WTC11 (cell line): ENCODE results near the gene PTK6.

Source experiments
- ARID4B ChIP-seq: sonication (generic); formaldehyde crosslinking; IDR thresholded peaks from 2 replicates; pipeline ENCODE4 v1.8.0; 2023; ENCODE audit warnings: missing genetic modification reagents, mild to moderate bottlenecking, borderline replicate concordance
- CREB1 ChIP-seq: sonication (generic); formaldehyde crosslinking; IDR thresholded peaks from 2 replicates; pipeline ENCODE4 v1.8.0; 2023; ENCODE audit warnings: mild to moderate bottlenecking, missing genetic modification reagents
- CTCF ChIP-seq: fragments of 200-600 bp; IDR thresholded peaks from 2 replicates; pipeline ENCODE4 v1.8.0; 2022; ENCODE audit warnings: antibody characterized with exemption
- E2F4 ChIP-seq: sonication (generic); formaldehyde crosslinking; IDR thresholded peaks from 2 replicates; pipeline ENCODE4 v1.8.1; 2022; ENCODE audit warnings: low read depth, mild to moderate bottlenecking, moderate library complexity, missing genetic modification reagents, borderline replicate concordance
- ELF4 ChIP-seq: sonication (generic); formaldehyde crosslinking; IDR thresholded peaks from 2 replicates; pipeline ENCODE4 v1.8.1; 2022; ENCODE audit warnings: low read depth, mild to moderate bottlenecking, moderate library complexity, missing genetic modification reagents
- FOXJ3 ChIP-seq: sonication (generic); formaldehyde crosslinking; IDR thresholded peaks from 2 replicates; pipeline ENCODE4 v1.9.0; 2021; ENCODE audit warnings: missing genetic modification reagents, mild to moderate bottlenecking, borderline replicate concordance
- FOXK1 ChIP-seq: sonication (generic); formaldehyde crosslinking; IDR thresholded peaks from 2 replicates; pipeline ENCODE4 v1.8.0; 2022; ENCODE audit warnings: mild to moderate bottlenecking, moderate library complexity, missing genetic modification reagents
- HMGXB4 ChIP-seq: sonication (generic); formaldehyde crosslinking; IDR thresholded peaks from 2 replicates; pipeline ENCODE4 v1.8.1; 2023; ENCODE audit warnings: mild to moderate bottlenecking, moderate library complexity, missing genetic modification reagents
- MAX ChIP-seq: sonication (generic); formaldehyde crosslinking; IDR thresholded peaks from 2 replicates; pipeline ENCODE4 v1.8.0; 2022; ENCODE audit warnings: mild to moderate bottlenecking, missing genetic modification reagents
- USF2 ChIP-seq: sonication (generic); formaldehyde crosslinking; IDR thresholded peaks from 2 replicates; pipeline ENCODE4 v1.8.1; 2023; ENCODE audit warnings: mild to moderate bottlenecking, missing genetic modification reagents, moderate library complexity
- ZNF121 ChIP-seq: sonication (generic); formaldehyde crosslinking; IDR thresholded peaks from 2 replicates; pipeline ENCODE4 v1.8.0; 2023; ENCODE audit warnings: missing genetic modification reagents
- ZNF317 ChIP-seq: sonication (generic); formaldehyde crosslinking; IDR thresholded peaks from 2 replicates; pipeline ENCODE4 v1.8.1; 2023; ENCODE audit warnings: low read depth, mild to moderate bottlenecking, moderate library complexity, missing genetic modification reagents, borderline replicate concordance
- ZNF423 ChIP-seq: fragments of 250-450 bp; sonication (Bioruptor Pico); IDR thresholded peaks from 2 replicates; pipeline ENCODE4 v2.1.2; 2022; ENCODE audit warnings: mild to moderate bottlenecking, moderate library complexity

- TF ChIP-seq CREB1 = no peak
- TF ChIP-seq E2F4 (CRISPR knock-in tag) = no peak
- no peak for TF ChIP-seq CTCF
- no peak for TF ChIP-seq ZNF121 (CRISPR knock-in tag)
- no peak for TF ChIP-seq MAX
- TF ChIP-seq ZNF423 (CRISPR knock-in tag) = no peak
- no peak for TF ChIP-seq USF2 (CRISPR knock-in tag)
- no peak for TF ChIP-seq FOXK1 (CRISPR knock-in tag)
- no peak for TF ChIP-seq ELF4 (CRISPR knock-in tag)
- TF ChIP-seq HMGXB4 (CRISPR knock-in tag) = no peak
- no peak for TF ChIP-seq ZNF317 (CRISPR knock-in tag)
- TF ChIP-seq FOXJ3 (CRISPR knock-in tag) = no peak
- TF ChIP-seq ARID4B (CRISPR knock-in tag) = no peak
Observed at GRCh38 chr20:63574156-63574828, 37.1 kb upstream of the PTK6 start, which contains the start of gene HELZ2.
